ENCODE results near the gene PARP12. TPM values are rescaled to one million over a fixed set of nuclear protein-coding genes. Genes with fewer than 3 reads are reported as not detected.
A peak's percentile ranks its signal among the peaks of the same experiment; 100 is the strongest.

Gene PARP12
- total and polyA plus RNA-seq, 9 of the 15 experiments (the other 6 are each of a cell fraction or from before 2014, with no cell fraction given), result 4.6 to 40.4 (median 23.5) TPM

GRCh38 chr7:140096459-140096858 lies 33.7 kb upstream of the PARP12 start (continued):
- TF ChIP-seq TBL1XR1 (IDR thresholded peaks at IDR 0.05; ENCODE audit: low read length in 2 of 2) (no peak), RUNX1 (IDR thresholded peaks at IDR 0.05; ENCODE audit: low read depth) (no peak), HMGN3 (IDR thresholded peaks at IDR 0.05; ENCODE audit: borderline replicate concordance, extremely low read depth, insufficient read length, low read depth, low read length) (no peak), EWSR1 (IDR thresholded peaks at IDR 0.05; ENCODE audit: borderline replicate concordance, low read depth, partially characterized antibody) (no peak), SREBF1 (IDR thresholded peaks at IDR 0.05; ENCODE audit: borderline replicate concordance, low read depth, low read length) (no peak), NKRF (IDR thresholded peaks at IDR 0.05; ENCODE audit: borderline replicate concordance) (no peak)

GRCh38 chr7:140093375-140093774 lies 30.6 kb upstream of the PARP12 start:
- no peak overlapping the region for H3K9ac ChIP-seq (ENCODE audit: insufficient read depth in 1 of 2, low read depth in 2 of 2, low read length in 2 of 2)
- FAIRE-seq (no peak), ATAC-seq (no peak), DNase-seq (ENCODE audit: extremely low read depth in 1 of 4, low spot score in 3 of 4) (no peak)
- no TSS peak for BruUV-seq (replicated peaks)
- intact Hi-C loops (cut with micrococcal nuclease) (no loop called here), in situ Hi-C loops (cut with MboI) (no loop called here)
- no peaks in the 10 kb centered on the region for H3K4me1 ChIP-seq (replicated peaks in 1 of 2; ENCODE audit: control insufficient read depth in 2 of 2, insufficient read depth in 2 of 2, low read length in 2 of 2)
- H3K36me3 ChIP-seq (ENCODE audit: control insufficient read depth, insufficient read depth, low read length), result peaks cover 27% of the 10 kb centered on the region
- no peak overlapping the region for H3K4me2 ChIP-seq (ENCODE audit: insufficient read depth, low read length)
- H3K79me2 ChIP-seq (ENCODE audit: control insufficient read depth, insufficient read depth, low read length), result no peaks in the 10 kb centered on the region
- no peak overlapping the region for H3K27ac ChIP-seq (ENCODE audit: extremely low read depth, low read depth, low read length)
- H3K27me3 ChIP-seq (ENCODE audit: control insufficient read depth in 2 of 2, insufficient read depth in 2 of 2, low read length in 2 of 2), result no peaks in the 10 kb centered on the region
- no peaks in the 10 kb centered on the region for H4K20me1 ChIP-seq (replicated peaks; ENCODE audit: control insufficient read depth, insufficient read depth, low read length)
- H3K4me3 ChIP-seq, result no peak overlapping the region
- H3K9me1 ChIP-seq (ENCODE audit: control insufficient read depth, insufficient read depth, low read length), result no peaks in the 10 kb centered on the region
- ChIA-PET CTCF (ENCODE audit: low intra/inter-chr PET ratio) (no interaction called here), POLR2A (interaction anchor here (1.6 kb wide), 1 partner anchor 10 kb away, joined by 8 read pairs; no protein-coding TSS in a partner anchor)
- 23% methylated on average over 1 of the region's 1 CpG for WGBS (ENCODE audit: insufficient coverage, low coverage, missing lambda C conversion rate)
- no peak overlapping the region for H2AFZ ChIP-seq (ENCODE audit: low read depth, low read length)
- H3K9me3 ChIP-seq (replicated peaks; ENCODE audit: control insufficient read depth, insufficient read depth, low read depth, low read length), result no peaks in the 10 kb centered on the region
- no peak for TF ChIP-seq GTF2E2 (tag; IDR thresholded peaks at IDR 0.05)
- TF ChIP-seq ZBTB40 (IDR thresholded peaks at IDR 0.05), result peak; percentile 87
- peak; percentile 86 for TF ChIP-seq ZBTB40 (CRISPR knock-in tag; IDR thresholded peaks at IDR 0.05)
- TF ChIP-seq MTA2 (IDR thresholded peaks at IDR 0.05; ENCODE audit: low read depth), result no peak
- TF ChIP-seq ZNF384 (IDR thresholded peaks at IDR 0.05; ENCODE audit: low read depth, low read length), result no peak

All from K562 (cell line).